Subcutaneous abdominal adipose tissue (tissue), 5 donors: ENCODE measurements around the gene RSPH6A.

Experiments
- H3K27ac ChIP-seq: one replicate; pipeline ENCODE4 v1.7.0; 2013; ENCODE audit warnings: low read depth, mild to moderate bottlenecking, inconsistent platforms, low read length, moderate library complexity
- H3K27me3 ChIP-seq, 5 donors: one replicate each; pipeline ENCODE4 v1.7.0; 2013; ENCODE audit warnings: low read length in 5 of 5, inconsistent platforms in 1 of 5; ENCODE audit not compliant: control insufficient read depth in 5 of 5, insufficient read depth in 4 of 5
- H3K36me3 ChIP-seq, 5 donors: one replicate each; pipeline ENCODE4 v1.7.0; 2013; ENCODE audit warnings: low read length in 5 of 5; ENCODE audit not compliant: control insufficient read depth in 5 of 5, insufficient read depth in 5 of 5
- H3K4me1 ChIP-seq, 5 donors: one replicate each; pipeline ENCODE4 v1.7.0; 2013; ENCODE audit warnings: low read length in 5 of 5, mild to moderate bottlenecking in 3 of 5, moderate library complexity in 1 of 5; ENCODE audit not compliant: control insufficient read depth in 5 of 5, insufficient read depth in 5 of 5
- H3K4me3 ChIP-seq, 5 donors: one replicate each; pipeline ENCODE4 v1.7.0; 2013; ENCODE audit warnings: low read length in 5 of 5, low read depth in 1 of 5
- H3K9ac ChIP-seq, 5 donors: one replicate each; pipeline ENCODE4 v1.7.0; 2013; ENCODE audit warnings: low read length in 5 of 5, mild to moderate bottlenecking in 4 of 5, moderate library complexity in 3 of 5
- H3K9me3 ChIP-seq, 5 donors: one replicate each; pipeline ENCODE4 v1.7.0; 2013; ENCODE audit warnings: low read length in 5 of 5; ENCODE audit not compliant: control insufficient read depth in 5 of 5
- donor health status: healthy.
- donor health status: healthy.
- donor health status: healthy.
- donor health status: healthy.
- donor health status: healthy.

Gene RSPH6A

GRCh38 chr19:45819769-45820168, 4.7 kb upstream of the RSPH6A start:
- H3K27me3 ChIP-seq = peaks cover 0 to 4% (median 2%) of the 10 kb centered on the region in 5 donors
- H3K36me3 ChIP-seq = peaks cover 0 to 67% (median 51%) of the 10 kb centered on the region in 5 donors
- no peak overlapping the region for H3K9ac ChIP-seq
- no peaks in the 10 kb centered on the region for H3K9me3 ChIP-seq
- no peak overlapping the region for H3K27ac ChIP-seq
- H3K4me1 ChIP-seq = peaks cover 0 to 12% (median 0%) of the 10 kb centered on the region in 5 donors
- no peak overlapping the region for H3K4me3 ChIP-seq

GRCh38 chr19:45817725-45818301, 2.7 kb upstream of the RSPH6A start:
- H3K9me3 ChIP-seq = no peaks in the 10 kb centered on the region
- no peak overlapping the region for H3K27ac ChIP-seq
- H3K4me1 ChIP-seq = peaks cover 0 to 12% (median 0%) of the 10 kb centered on the region in 5 donors
- no peak overlapping the region for H3K4me3 ChIP-seq
- H3K27me3 ChIP-seq = peaks cover 0 to 10% (median 5%) of the 10 kb centered on the region in 5 donors
- H3K36me3 ChIP-seq = peaks cover 0 to 48% (median 35%) of the 10 kb centered on the region in 5 donors
- no peak overlapping the region for H3K9ac ChIP-seq

GRCh38 chr19:45817010-45817724, 2.1 kb upstream of the RSPH6A start:
- Histone ChIP-seq H3K36me3 (peaks cover 0 to 41% (median 29%) of the 10 kb centered on the region in 5 donors), H3K9me3 (no peaks in the 10 kb centered on the region), H3K27ac (no peak overlapping the region), H3K4me1 (peaks cover 0 to 12% (median 0%) of the 10 kb centered on the region in 5 donors), H3K27me3 (peaks cover 0 to 10% (median 5%) of the 10 kb centered on the region in 5 donors), H3K9ac (no peak overlapping the region), H3K4me3 (no peak overlapping the region)

GRCh38 chr19:45816236-45817009, 1.3 kb upstream of the RSPH6A start:
- H3K9me3 ChIP-seq = no peaks in the 10 kb centered on the region
- H3K27me3 ChIP-seq = peaks cover 0 to 10% (median 5%) of the 10 kb centered on the region in 5 donors
- H3K9ac ChIP-seq = no peak overlapping the region
- H3K36me3 ChIP-seq = peaks cover 0 to 36% (median 25%) of the 10 kb centered on the region in 5 donors
- H3K4me1 ChIP-seq = peaks cover 0 to 12% (median 0%) of the 10 kb centered on the region in 5 donors
- no peak overlapping the region for H3K4me3 ChIP-seq
- no peak overlapping the region for H3K27ac ChIP-seq

DNA sequence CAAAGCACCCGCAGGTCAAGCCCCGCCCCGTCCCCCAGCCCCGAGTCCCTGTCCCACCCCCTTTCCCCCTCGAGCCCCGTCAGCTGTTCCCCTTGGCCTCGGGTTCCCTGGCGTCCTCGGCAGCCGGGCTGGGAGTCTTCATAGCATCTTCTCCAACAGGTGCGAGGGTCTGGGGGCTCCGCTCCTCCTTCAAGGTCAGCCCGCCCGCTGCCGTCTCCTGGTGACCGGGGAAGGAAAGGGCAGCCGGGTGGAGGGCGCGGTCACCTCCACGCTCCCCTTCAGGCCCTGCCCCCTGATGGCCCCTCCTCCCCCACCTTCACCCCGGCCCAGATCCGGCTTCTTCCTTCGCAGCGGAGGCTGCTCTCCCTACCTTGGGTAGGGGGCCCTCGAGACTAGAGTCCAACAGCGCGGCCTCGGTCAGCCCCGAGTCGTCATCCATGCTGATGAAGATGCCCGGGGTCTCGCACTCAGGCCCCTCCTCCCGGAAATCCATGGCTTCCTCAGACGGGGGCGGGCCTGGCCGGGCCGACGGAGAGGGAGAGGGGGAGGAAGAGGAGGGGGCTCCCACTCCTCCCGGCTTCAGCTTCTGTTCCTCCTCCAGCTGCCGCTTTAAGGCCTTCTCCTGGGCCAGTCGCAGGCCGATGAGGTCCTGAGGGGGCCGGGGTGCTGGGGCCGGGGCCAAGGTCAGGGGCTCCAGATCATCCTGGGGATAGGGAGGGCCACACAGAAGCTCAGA, 541 bp upstream of the RSPH6A start:
- H3K9ac ChIP-seq = no peak overlapping the region
- H3K4me1 ChIP-seq = peaks cover 0 to 12% (median 0%) of the 10 kb centered on the region in 5 donors
- no peak overlapping the region for H3K27ac ChIP-seq
- H3K9me3 ChIP-seq = no peaks in the 10 kb centered on the region
- peaks cover 0 to 10% (median 5%) of the 10 kb centered on the region in 5 donors for H3K27me3 ChIP-seq
- H3K4me3 ChIP-seq = peak overlapping the region in 2 of 5 donors; percentile 30 to 39
- peaks cover 0 to 28% (median 17%) of the 10 kb centered on the region in 5 donors for H3K36me3 ChIP-seq

GRCh38 chr19:45814166-45814780, 835 bp downstream of the RSPH6A start:
- no peak overlapping the region for H3K4me3 ChIP-seq
- no peak overlapping the region for H3K27ac ChIP-seq
- H3K9ac ChIP-seq = no peak overlapping the region
- peaks cover 2 to 18% (median 7%) of the 10 kb centered on the region in 5 donors for H3K4me1 ChIP-seq
- H3K27me3 ChIP-seq = peaks cover 0 to 10% (median 5%) of the 10 kb centered on the region in 5 donors
- peaks cover 0 to 14% (median 4%) of the 10 kb centered on the region in 5 donors for H3K36me3 ChIP-seq
- no peaks in the 10 kb centered on the region for H3K9me3 ChIP-seq

DNA sequence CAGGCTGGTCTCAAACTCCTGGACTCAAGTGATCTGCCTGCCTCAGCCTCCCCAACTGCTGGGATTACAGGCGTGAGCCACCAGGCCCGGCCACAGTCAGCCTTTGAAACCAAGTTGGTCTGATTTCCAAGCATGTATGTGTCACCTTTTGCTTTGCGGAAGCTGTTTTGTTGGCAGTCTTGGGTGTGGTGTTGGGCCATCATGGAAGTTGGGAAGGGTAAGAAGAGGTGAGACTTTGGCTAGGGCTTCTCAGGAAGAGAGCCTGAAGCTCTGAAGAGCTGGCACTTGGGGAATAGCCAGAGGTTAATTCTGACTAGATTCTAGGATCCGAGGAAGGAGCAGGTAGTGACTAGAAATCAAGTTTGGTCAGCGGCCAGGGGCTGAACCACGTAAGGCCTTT, 2.8 kb downstream of the RSPH6A start:
- peaks cover 2 to 18% (median 7%) of the 10 kb centered on the region in 5 donors for H3K4me1 ChIP-seq
- H3K9ac ChIP-seq = no peak overlapping the region
- no peaks in the 10 kb centered on the region for H3K36me3 ChIP-seq
- H3K9me3 ChIP-seq = no peaks in the 10 kb centered on the region
- H3K27ac ChIP-seq = no peak overlapping the region
- peaks cover 0 to 10% (median 5%) of the 10 kb centered on the region in 5 donors for H3K27me3 ChIP-seq
- no peak overlapping the region for H3K4me3 ChIP-seq

DNA sequence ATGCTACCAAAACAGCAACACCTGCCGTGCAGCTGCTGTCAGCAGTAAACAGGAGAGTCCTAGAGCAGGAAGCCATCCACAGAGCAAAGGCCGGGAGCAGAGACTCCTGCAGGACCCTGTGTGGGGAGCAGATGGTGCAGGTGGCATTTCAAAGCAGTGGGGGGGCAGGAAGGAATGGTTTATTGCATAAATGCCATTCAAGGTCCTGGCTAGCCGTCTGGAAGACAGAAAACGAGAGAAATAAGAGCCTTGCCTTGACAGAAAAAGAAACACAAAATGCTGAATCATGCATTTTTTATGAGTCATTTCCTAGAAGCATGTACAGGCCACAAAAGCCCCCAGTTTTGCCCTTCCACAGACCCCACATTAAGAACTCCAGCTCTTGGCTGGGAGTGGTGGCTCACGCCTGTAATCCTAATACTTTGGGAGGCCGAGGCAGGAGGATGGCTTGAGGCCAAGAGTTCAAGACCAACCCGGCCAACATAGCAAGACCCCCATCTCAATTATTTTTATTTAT, 5.4 kb downstream of the RSPH6A start:
- Histone ChIP-seq H3K27me3 (peaks cover 0 to 6% (median 2%) of the 10 kb centered on the region in 5 donors), H3K4me1 (peaks cover 2 to 9% (median 5%) of the 10 kb centered on the region in 5 donors), H3K4me3 (no peak overlapping the region), H3K36me3 (no peaks in the 10 kb centered on the region), H3K9me3 (no peaks in the 10 kb centered on the region), H3K27ac (no peak overlapping the region), H3K9ac (no peak overlapping the region)

- peaks cover 0 to 9% (median 3%) of the 10 kb centered on the region in 5 donors for H3K27me3 ChIP-seq
- H3K27ac ChIP-seq = no peak overlapping the region
- no peak overlapping the region for H3K4me3 ChIP-seq
- H3K9ac ChIP-seq = no peak overlapping the region
- no peaks in the 10 kb centered on the region for H3K9me3 ChIP-seq
- H3K4me1 ChIP-seq = peaks cover 2 to 9% (median 5%) of the 10 kb centered on the region in 5 donors
- H3K36me3 ChIP-seq = no peaks in the 10 kb centered on the region
These were observed 9.4 kb downstream of the RSPH6A start for GRCh38 chr19:45805719-45806118.
